Endothelial cell of umbilical vein (primary cell): ENCODE results near the gene LGALSL. TPM values are rescaled to one million over a fixed set of nuclear protein-coding genes. Genes with fewer than 3 reads are reported as not detected.

Source experiments
- BruUV-seq: library from RNA; stranded (reverse); fragments of 400-500 nt; replicated peaks from 2 replicates; lab custom pipeline; 2021; lab: Mats Ljungman, UMichigan
- CTCF ChIA-PET: fragments of 300-600, 350-600 bp; sonication (Branson Sonifier 250); formaldehyde crosslinking; loops from one replicate; lab custom pipeline; 2021; ENCODE audit warnings: antibody characterized with exemption, inconsistent platforms; lab: Charles Lee
- POLR2A ChIA-PET: fragments of 300-600, 350-600 bp; sonication (Branson Sonifier 250); formaldehyde crosslinking; loops from one replicate; lab custom pipeline; 2021; ENCODE audit warnings: antibody characterized with exemption, inconsistent platforms; lab: Charles Lee
- DNase-seq: peaks from one replicate; pipeline ENCODE4 v3.0.0-alpha.2; 2011; ENCODE audit warnings: low read depth, low spot score
- FAIRE-seq: peaks from 2 replicates; lab custom pipeline; 2011; peaks lifted over from hg19 to GRCh38; lab: Jason Lieb, UNC
- H2AFZ ChIP-seq: 2 replicates; pipeline ENCODE4 v1.6.0; 2012; ENCODE audit warnings: low read depth, low read length, control low read depth, inconsistent platforms
- H3K27ac ChIP-seq: 2 replicates; pipeline ENCODE4 v1.5.1; 2011; ENCODE audit warnings: low read depth, mild to moderate bottlenecking, control low read depth, low read length, moderate library complexity; ENCODE audit not compliant: insufficient read depth
- H3K27me3 ChIP-seq, 2 experiments: 2 replicates each; pipeline versions ENCODE4 v1.6.0 to v1.6.1; 2011; ENCODE audit warnings: low read length in 2 of 2, mixed read lengths in 1 of 2; ENCODE audit not compliant: control insufficient read depth in 2 of 2, insufficient read depth in 2 of 2
- H3K36me3 ChIP-seq, 2 experiments: 2 replicates in 1 of 2; 3 replicates in 1 of 2; pipeline ENCODE4 v1.5.1; 2011; ENCODE audit warnings: low read length in 2 of 2, mild to moderate bottlenecking in 1 of 2, moderate library complexity in 1 of 2; ENCODE audit not compliant: control insufficient read depth in 2 of 2, insufficient read depth in 2 of 2; ENCODE audit errors: extremely low read depth in 1 of 2
- H3K4me1 ChIP-seq: 3 replicates; pipeline ENCODE4 v1.5.1; 2011; ENCODE audit warnings: mild to moderate bottlenecking, low read length; ENCODE audit not compliant: control insufficient read depth, insufficient read depth; ENCODE audit errors: extremely low read depth
- H3K4me2 ChIP-seq: 2 replicates; pipeline ENCODE4 v1.6.1; 2011; ENCODE audit warnings: low read length, control low read depth, mixed read lengths; ENCODE audit not compliant: insufficient read depth
- H3K4me3 ChIP-seq, 3 experiments: fragments of 200-600 bp in 1 of 3; sonication (generic), shearing (Covaris generic) in 1 of 3; replicated peaks in 1 of 3; 2 replicates each; pipeline ENCODE4 v1.5.1; 2011 to 2016; ENCODE audit warnings: control low read depth in 3 of 3, low read length in 3 of 3, mild to moderate bottlenecking in 2 of 3, inconsistent platforms in 1 of 3, low read depth in 1 of 3, moderate library complexity in 1 of 3; ENCODE audit not compliant: insufficient read depth in 1 of 3
- H3K79me2 ChIP-seq: 2 replicates; pipeline ENCODE4 v1.6.0; 2012; ENCODE audit warnings: low read length, inconsistent platforms; ENCODE audit not compliant: control insufficient read depth, insufficient read depth
- H3K9ac ChIP-seq: replicated peaks from 2 replicates; pipeline ENCODE3; 2011; ENCODE audit warnings: low read length, control low read depth; ENCODE audit not compliant: insufficient read depth; ENCODE audit errors: extremely low read depth
- H3K9me1 ChIP-seq: replicated peaks from 3 replicates; pipeline ENCODE4 v1.6.0; 2011; ENCODE audit warnings: mild to moderate bottlenecking, low read length; ENCODE audit not compliant: control insufficient read depth, insufficient read depth; ENCODE audit errors: extremely low read depth
- H3K9me3 ChIP-seq: replicated peaks from 2 replicates; pipeline ENCODE4 v1.5.1; 2012; ENCODE audit warnings: low read length, inconsistent platforms; ENCODE audit not compliant: control insufficient read depth, insufficient read depth
- H4K20me1 ChIP-seq: replicated peaks from 2 replicates; pipeline ENCODE3; 2011; ENCODE audit warnings: mild to moderate bottlenecking, low read length; ENCODE audit not compliant: control insufficient read depth, insufficient read depth; ENCODE audit errors: extremely low read depth
- FOS ChIP-seq: IDR thresholded peaks from 2 replicates; pipeline ENCODE4 v1.6.1; 2011; ENCODE audit warnings: mild to moderate bottlenecking, low read length, moderate library complexity, borderline replicate concordance; ENCODE audit not compliant: insufficient read depth
- GATA2 ChIP-seq: IDR thresholded peaks from 2 replicates; pipeline ENCODE4 v1.7.0; 2011; ENCODE audit warnings: low read depth, mild to moderate bottlenecking, moderate library complexity, mixed read lengths, low read length; ENCODE audit not compliant: insufficient read length, insufficient read depth
- MAX ChIP-seq: IDR thresholded peaks from 2 replicates; pipeline ENCODE4 v1.6.1; 2011; ENCODE audit not compliant: insufficient read depth, insufficient read length
- dilution Hi-C: fragments of 300-500 bp; cut with MboI; formaldehyde crosslinking; loops from one replicate; pipeline ENCODE4 v1.15.0; 2019; ENCODE audit warnings: low sequenced_read_pairs; ENCODE audit not compliant: extremely low pct_ligation_motif_present
- intact Hi-C: fragments of 100-400 bp; cut with micrococcal nuclease; formaldehyde crosslinking; loops from one replicate; pipeline ENCODE4 v1.10.0; 2022
- polyA plus RNA-seq, 4 experiments: library from polyadenylated mRNA; depleted of rRNA in 3 of 4; stranded (reverse) in 3 of 4; unstranded in 1 of 4; fragments of >200 nt; gene quantifications; 2 replicates each; pipeline versions ENCODE4 v1.2.1 to v1.2.3, GENCODE V29; 2011 to 2012; ENCODE audit warnings: missing spikeins in 1 of 4
- total RNA-seq: library from RNA; stranded (reverse); gene quantifications from 2 replicates; pipeline ENCODE4 v1.2.3, GENCODE V29; 2021

LGALSL gene
- total and polyA plus RNA-seq, 2 donors (not counting 3 experiments of a cell fraction or from before 2014, with no cell fraction given) = 2.3 to 2.6 TPM

- ChIA-PET POLR2A (no interaction called here), CTCF (interaction anchor here (1.2 kb wide), 1 partner anchor 41 kb away, joined by 3 read pairs; no protein-coding TSS in a partner anchor)
- Histone ChIP-seq H3K9me1 (no peaks in the 10 kb centered on the region), H3K79me2 (no peaks in the 10 kb centered on the region), H3K4me2 (no peak overlapping the region), H3K4me1 (no peaks in the 10 kb centered on the region), H4K20me1 (no peaks in the 10 kb centered on the region), H3K27ac (no peak overlapping the region), H3K36me3 (no peaks in the 10 kb centered on the region), H3K4me3 (no peak overlapping the region), H3K9ac (no peak overlapping the region), H3K27me3 (peaks cover 19 to 24% of the 10 kb centered on the region in 2 experiments), H2AFZ (no peak overlapping the region), H3K9me3 (no peaks in the 10 kb centered on the region)
- intact Hi-C loops = no loop called here
- BruUV-seq = no TSS peak
- TF ChIP-seq FOS = no peak
- dilution Hi-C loops = no loop called here
- DNase-seq (no peak), FAIRE-seq (no peak)
These were observed 14.8 kb upstream of the LGALSL start for GRCh38 chr2:64439194-64439593.

GRCh38 chr2:64440843-64441242 lies 13.1 kb upstream of the LGALSL start:
- dilution Hi-C loops = no loop called here
- Histone ChIP-seq H3K36me3 (no peaks in the 10 kb centered on the region), H3K27me3 (peaks cover 17 to 28% of the 10 kb centered on the region in 2 experiments), H3K4me3 (no peak overlapping the region), H3K79me2 (no peaks in the 10 kb centered on the region), H3K9ac (no peak overlapping the region), H3K4me1 (no peaks in the 10 kb centered on the region), H3K4me2 (no peak overlapping the region), H3K9me3 (no peaks in the 10 kb centered on the region), H2AFZ (no peak overlapping the region), H4K20me1 (no peaks in the 10 kb centered on the region), H3K27ac (no peak overlapping the region), H3K9me1 (no peaks in the 10 kb centered on the region)
- ChIA-PET POLR2A (no interaction called here), CTCF (interaction anchor here (1.1 kb wide), 1 partner anchor 110 kb away, joined by 3 read pairs; no protein-coding TSS in a partner anchor)
- intact Hi-C loops = no loop called here
- DNase-seq (no peak), FAIRE-seq (no peak)
- BruUV-seq = no TSS peak
- no peak for TF ChIP-seq MAX
- TF ChIP-seq GATA2 = no peak
